ENCODE measurements around the gene SREK1.

- no peak for TF ChIP-seq POLR2A (IDR thresholded peaks at IDR 0.05)
- TF ChIP-seq, protein P1, sequence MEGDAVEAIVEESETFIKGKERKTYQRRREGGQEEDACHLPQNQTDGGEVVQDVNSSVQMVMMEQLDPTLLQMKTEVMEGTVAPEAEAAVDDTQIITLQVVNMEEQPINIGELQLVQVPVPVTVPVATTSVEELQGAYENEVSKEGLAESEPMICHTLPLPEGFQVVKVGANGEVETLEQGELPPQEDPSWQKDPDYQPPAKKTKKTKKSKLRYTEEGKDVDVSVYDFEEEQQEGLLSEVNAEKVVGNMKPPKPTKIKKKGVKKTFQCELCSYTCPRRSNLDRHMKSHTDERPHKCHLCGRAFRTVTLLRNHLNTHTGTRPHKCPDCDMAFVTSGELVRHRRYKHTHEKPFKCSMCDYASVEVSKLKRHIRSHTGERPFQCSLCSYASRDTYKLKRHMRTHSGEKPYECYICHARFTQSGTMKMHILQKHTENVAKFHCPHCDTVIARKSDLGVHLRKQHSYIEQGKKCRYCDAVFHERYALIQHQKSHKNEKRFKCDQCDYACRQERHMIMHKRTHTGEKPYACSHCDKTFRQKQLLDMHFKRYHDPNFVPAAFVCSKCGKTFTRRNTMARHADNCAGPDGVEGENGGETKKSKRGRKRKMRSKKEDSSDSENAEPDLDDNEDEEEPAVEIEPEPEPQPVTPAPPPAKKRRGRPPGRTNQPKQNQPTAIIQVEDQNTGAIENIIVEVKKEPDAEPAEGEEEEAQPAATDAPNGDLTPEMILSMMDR (IDR thresholded peaks at IDR 0.05), result no peak
Measured at GRCh38 chr5:66193419-66193818, 49.3 kb downstream of the SREK1 start.
